Effector CD4-positive, alpha-beta T cell (primary cell): ENCODE data around the gene SPTAN1.
"Not testable (repeated sequence)": the region's sequence is repeated elsewhere in the genome, so short reads cannot be mapped to it uniquely, and the experiment has no call there.

Experiments used
- DNase-seq: peaks from one replicate; pipeline ENCODE4 v3.0.0-alpha.2; 2020
- total RNA-seq: gene quantifications from one replicate; lab custom pipeline; 2026; lab: John Stamatoyannopoulos, UW

SPTAN1 gene
- total RNA-seq, result 825 reads per million, percentile 99 among the genes with 10 or more reads in this experiment

GRCh38 chr9:128552153-128552743 is at the start of gene SPTAN1:
Gene SPTAN1, plus strand, starts transcription at chr9:128552587. Its CDS starts 14,154 bp downstream, at chr9:128566741.
- peak; percentile 94 for DNase-seq

DNA sequence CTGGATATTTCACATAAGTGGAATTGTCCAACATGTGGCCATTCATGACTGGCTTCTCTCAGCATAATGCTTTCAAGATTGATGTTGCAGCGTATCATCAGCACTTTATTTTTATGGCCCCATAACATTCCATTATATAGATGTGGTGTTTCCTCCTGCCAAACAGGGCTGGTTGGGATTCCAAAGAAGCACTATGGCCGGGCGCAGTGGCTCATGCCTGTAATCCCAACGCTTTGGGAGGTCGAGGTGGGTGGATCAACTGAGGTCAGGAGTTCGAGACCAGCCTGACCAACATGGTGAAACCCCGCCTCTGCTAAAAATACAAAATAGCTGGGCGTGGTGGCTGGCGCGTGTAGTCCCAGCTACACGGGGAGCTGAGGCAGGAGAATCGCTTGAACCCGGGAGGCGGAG is 49.0 kb upstream of the SPTAN1 start:
- not testable (repeated sequence) for DNase-seq

DNA sequence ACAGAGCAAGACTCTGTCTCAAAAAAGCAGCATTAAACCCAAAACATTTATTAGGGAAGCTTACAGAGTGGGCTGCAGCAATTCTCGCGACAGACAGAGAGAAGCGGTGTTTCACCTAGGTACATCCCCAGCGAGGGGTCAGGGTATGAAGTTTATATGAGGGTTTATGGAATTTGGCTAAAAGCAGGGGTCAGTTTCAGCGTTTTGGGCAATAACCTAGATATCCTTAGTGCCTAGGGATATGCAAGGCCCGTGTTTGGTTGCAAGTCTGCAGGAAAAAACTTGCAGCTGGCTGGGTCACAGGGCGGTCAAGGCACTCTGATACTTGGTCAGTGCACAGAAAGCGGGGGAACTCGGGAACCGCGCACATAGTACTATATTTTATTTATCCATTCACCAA is 48.5 kb upstream of the SPTAN1 start:
- no peak for DNase-seq

DNA sequence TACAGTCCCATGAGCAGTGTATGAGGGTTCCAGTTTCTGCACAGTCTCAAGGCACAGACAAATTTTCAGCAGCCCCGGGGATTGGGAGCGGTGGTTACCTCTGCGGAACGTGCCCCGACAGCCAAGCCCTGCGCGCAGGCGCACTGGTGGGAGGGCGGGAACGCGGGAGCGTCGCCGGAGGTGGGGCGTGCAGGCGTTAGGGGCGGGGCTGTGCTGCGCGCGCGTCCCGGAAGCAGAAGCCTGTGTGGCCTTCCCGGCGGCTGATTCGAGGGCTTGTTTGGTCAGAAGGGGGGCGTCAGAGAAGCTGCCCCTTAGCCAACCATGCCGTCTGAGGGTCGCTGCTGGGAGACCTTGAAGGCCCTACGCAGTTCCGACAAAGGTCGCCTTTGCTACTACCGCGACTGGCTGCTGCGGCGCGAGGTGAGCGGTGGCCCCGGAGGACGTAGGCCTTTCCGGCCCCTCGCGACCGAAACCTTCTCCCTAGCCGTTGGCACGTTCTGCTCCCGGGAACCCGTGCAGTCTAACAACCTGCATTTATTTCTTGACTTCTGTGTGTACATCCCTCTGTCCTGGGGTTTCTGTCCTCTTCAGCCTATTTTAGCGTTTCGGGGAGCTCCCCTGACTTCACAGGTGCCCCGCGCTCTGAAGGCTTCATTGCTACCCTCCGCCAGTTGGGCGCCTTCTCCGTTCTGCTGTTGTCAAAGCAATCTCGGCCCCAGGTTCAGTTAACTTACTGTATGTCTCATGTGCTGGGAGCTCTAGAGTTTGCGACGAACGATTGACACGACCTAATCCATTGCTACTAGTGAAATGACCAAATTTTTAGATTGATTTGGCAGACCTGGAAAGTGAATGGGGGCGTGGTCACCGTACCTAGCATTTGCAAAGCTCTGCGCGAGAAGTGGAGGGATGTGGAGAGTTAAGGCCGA is 47.6 kb upstream of the SPTAN1 start, which contains the start of gene GLE1:
Gene GLE1, plus strand, starts transcription at position 235 of the 929 bp plus-strand sequence. Its CDS starts 87 bp downstream, at position 322.
- peak; percentile 98 for DNase-seq

DNA sequence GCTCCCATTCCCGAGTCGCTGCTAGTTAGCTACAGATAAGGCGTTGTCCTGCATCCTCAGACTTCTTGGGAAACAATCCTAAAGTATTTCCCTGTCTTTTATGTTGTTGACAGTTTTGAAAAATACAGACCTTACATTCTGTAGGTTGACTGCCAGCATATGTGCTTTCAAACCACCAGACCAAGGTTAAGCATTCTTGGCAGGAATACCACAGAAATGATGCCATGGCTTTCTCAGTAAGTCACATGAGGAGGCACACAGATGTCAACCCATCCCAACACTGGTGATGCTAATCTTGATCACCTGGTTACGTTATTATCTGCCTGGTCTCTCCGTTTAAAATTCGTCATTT is 47.0 kb upstream of the SPTAN1 start:
- DNase-seq, result no peak

DNA sequence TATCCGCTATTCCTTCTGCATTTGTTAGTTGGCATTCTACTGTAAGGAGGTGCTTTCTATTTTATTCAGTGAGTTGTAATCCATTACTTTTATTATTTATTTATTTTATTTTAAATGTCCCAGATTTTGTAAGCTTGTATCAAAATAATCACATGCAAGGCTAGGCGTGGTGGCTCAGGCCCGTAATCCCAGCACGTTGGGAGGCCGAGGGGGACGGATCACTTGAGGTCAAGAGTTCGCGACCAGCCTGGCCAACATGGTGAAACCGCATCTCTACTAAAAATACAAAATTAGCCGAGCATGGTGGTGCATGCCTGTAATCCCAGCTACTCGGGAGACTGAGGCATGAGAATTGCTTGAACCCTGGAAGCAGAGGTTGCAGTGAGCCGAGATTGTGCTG is 46.5 kb upstream of the SPTAN1 start:
- not testable (repeated sequence) for DNase-seq

DNA sequence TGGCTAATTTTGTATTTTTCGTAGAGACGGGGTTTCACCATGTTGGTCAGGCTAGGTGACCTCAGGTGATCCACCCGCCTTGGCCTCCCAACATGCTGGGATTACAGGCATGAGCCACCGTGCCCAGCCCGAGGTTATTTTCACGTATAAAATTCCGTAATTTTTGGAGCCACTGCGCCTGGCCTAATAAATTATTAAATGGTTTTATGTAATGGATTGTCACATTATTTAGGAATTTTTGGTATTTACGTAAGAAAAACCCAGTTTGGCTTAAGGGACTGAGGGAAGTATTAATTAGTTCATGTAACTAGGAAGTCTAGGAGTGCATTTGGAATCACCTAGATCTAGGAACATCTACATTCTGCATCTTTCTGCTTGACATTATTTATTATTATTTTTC is 39.6 kb upstream of the SPTAN1 start:
- DNase-seq, result no peak

DNA sequence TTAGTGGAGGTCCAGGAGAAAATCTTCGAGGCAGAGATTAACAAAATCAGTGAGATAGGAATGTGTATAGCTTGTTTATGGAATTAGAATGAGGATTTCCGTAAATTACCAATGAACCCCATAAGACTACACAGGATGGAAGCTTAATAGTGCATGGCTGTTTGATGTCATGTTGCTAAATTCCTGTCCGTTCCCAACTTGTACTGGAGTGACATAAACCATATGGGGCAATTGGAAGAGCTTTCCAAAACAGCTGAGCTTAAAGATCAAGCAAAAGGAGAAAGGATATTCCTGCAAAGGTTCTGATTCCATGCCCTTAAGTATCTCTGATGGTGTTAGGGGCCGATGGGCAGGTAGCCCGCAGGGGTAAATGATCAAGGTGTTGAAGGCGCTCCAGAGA is 30.4 kb upstream of the SPTAN1 start:
- DNase-seq, result no peak

DNA sequence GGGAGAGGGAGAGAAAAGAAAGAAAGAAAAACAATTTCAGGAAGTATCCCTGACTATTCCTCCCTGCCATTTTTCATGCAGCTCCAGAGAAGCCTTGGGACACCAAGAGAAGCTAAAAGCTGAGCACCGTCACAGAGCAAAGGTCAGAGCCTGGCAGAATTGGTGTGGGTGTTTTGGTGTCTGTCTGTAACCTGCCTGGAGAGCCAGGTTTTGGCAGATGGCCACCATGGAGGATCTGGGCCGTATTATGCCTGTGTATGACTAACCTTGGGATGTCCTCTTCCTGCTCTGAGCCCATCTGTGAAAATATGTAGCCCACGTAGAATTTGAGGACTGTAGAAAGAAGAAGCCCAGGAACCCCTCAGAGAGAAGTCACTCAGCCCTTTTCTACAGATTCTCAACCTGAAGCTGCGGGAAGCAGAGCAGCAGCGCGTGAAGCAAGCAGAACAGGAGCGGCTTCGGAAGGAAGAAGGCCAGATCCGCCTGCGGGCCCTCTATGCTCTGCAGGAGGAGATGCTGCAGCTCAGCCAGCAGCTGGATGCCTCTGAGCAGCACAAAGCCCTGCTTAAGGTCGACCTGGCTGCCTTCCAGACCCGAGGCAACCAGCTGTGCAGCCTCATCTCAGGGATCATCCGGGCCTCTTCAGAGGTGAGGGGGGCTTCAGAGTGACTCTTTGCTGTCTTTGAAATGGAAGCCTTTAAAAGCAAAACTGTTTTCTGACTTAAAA is 29.0 kb upstream of the SPTAN1 start:
- DNase-seq, result no peak

DNA sequence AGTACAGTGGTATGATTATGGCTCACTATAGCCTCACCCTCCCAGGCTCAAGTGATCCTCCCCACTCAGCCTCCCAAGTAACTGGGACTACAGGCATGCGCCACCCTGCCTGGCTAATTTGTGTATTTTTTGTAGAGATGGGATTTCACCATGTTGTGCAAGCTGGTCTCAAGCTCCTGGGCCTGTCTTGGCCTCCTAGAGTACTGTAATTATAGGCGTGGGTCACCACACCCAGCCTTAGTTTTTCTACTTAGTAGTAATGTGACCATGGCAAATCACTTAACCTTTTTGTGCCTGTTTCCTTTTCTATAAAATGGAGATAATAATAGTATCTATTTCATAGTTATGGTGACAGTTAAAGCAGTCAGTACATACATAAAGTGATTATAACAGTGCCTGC is 25.7 kb upstream of the SPTAN1 start:
- no peak for DNase-seq

- DNase-seq, result no peak
Measured at GRCh38 chr9:128528445-128529160, 23.8 kb upstream of the SPTAN1 start.

GRCh38 chr9:128529191-128529590 is 23.2 kb upstream of the SPTAN1 start:
- no peak for DNase-seq

DNA sequence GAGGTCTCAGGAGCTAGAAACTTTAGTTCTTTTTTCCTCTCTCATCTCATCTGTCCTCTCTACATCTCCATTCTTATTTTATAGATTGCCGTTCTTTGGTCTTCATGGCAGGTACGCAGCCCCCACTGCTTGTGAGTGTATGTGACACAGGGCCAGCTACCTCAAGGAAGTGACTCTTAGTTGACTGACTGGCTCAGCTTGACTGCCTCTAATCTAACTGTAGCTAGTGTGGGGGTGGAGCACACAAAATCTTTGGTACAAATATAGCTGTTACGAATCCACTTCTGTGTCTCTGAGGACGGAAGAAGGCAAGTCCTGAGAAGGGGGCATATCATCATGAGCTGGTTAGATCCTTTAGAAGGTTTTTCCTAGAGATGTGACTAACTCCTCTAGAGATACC is 19.8 kb upstream of the SPTAN1 start:
- no peak for DNase-seq

- DNase-seq, result no peak
Measured at GRCh38 chr9:128540634-128541360, 11.6 kb upstream of the SPTAN1 start.

GRCh38 chr9:128546504-128546903 is 5.9 kb upstream of the SPTAN1 start:
- no peak for DNase-seq

- DNase-seq, result no peak
Measured at GRCh38 chr9:128548876-128549275, 3.5 kb upstream of the SPTAN1 start.

DNA sequence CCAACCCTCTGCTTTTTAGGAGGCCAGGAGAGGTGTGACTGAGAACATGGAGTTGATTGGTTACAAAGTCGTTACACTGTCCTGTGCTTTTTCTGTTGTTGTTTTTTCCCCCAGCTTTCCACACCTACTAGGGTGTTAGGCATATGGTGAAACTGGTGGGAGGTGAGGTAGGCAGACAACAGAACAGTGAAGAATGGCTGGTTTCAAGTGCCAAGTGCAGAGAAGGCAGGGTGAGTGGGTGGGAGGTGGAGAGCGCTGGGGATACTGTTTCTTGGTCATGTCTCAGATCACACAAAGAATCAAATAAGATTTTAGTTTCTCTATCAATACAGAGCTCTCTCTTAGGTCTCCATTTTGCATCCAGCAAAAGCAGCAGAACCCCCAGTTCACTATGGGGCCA is 2.2 kb upstream of the SPTAN1 start:
- DNase-seq, result no peak

- DNase-seq, result no peak
Measured at GRCh38 chr9:128550770-128551656, 1.4 kb upstream of the SPTAN1 start.

- no peak for DNase-seq
Measured at GRCh38 chr9:128551657-128552152, 682 bp upstream of the SPTAN1 start.

DNA sequence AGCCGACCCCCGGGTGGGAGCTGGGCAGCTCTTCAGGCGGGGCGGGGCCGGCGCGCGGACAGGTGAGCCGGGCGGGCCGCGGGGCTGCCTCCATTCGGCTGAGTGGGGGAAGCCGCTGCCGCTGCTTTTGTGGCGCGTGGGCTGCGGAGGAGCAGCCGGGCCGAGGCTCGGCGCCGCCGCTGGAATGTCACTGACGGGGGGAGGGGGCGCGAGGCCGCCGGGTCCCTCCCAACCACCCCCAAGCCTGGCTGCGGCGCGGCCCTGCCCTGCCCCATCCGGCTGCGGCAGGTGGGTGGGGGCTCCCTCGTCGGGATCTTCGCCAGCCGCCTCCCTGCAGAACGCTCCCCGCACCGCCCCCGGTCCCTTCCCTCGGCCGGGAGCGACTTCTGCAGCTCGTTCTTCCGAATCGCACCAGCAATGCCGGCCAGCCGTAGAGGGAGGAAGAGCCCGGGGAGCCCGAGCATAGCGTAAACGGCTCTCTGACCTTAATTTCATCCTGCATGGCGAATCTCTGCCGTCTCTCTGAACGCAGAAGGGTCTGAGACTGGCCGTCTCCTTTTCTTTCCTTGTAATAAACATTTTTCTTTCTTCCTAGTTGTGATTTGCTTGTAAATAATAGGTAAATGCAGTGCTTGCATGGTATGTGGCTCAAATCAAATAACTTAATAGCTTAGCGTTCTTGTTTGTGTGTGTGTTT is 505 bp downstream of the SPTAN1 start:
- peak; percentile 38 for DNase-seq
